Fibroblast of skin of left quadriceps (primary cell): ENCODE data around the gene SLC23A2.

Experiments
- DNase-seq, 2 experiments: peaks; one replicate each; pipeline ENCODE4 v3.0.0-alpha.2; 2013; ENCODE audit warnings: low read depth in 2 of 2

The SLC23A2 gene

GRCh38 chr20:4966826-4967751, 34.2 kb downstream of the SLC23A2 start:
- DNase-seq: no peak

GRCh38 chr20:4962241-4962855, 39.0 kb downstream of the SLC23A2 start:
- DNase-seq: no peak

- DNase-seq: peak; percentile 66 to 67
Observed at GRCh38 chr20:4961746-4962145, 39.6 kb downstream of the SLC23A2 start.

- no peak for DNase-seq
Observed at GRCh38 chr20:4959592-4959991, 41.7 kb downstream of the SLC23A2 start.

GRCh38 chr20:4957939-4958362, 43.4 kb downstream of the SLC23A2 start:
- no peak for DNase-seq

GRCh38 chr20:4957187-4957586, 44.1 kb downstream of the SLC23A2 start:
- DNase-seq: no peak

GRCh38 chr20:4956200-4956810, 45.0 kb downstream of the SLC23A2 start:
- DNase-seq: peak in 1 of 2 experiments; percentile 35

GRCh38 chr20:4953881-4954280, 47.4 kb downstream of the SLC23A2 start:
- no peak for DNase-seq

GRCh38 chr20:4952229-4952628, 49.1 kb downstream of the SLC23A2 start:
- no peak for DNase-seq

- no peak for DNase-seq
Observed at GRCh38 chr20:4951299-4951698, 50.0 kb downstream of the SLC23A2 start.

- DNase-seq: no peak
Observed at GRCh38 chr20:4950841-4951240, 50.5 kb downstream of the SLC23A2 start.

GRCh38 chr20:4950437-4950836, 50.9 kb downstream of the SLC23A2 start:
- DNase-seq: no peak

- no peak for DNase-seq
Observed at GRCh38 chr20:4949833-4950178, 51.5 kb downstream of the SLC23A2 start.

- no peak for DNase-seq
Observed at GRCh38 chr20:4947817-4948559, 53.3 kb downstream of the SLC23A2 start.

GRCh38 chr20:4946986-4947385, 54.3 kb downstream of the SLC23A2 start:
- DNase-seq: no peak

- DNase-seq: no peak
Observed at GRCh38 chr20:4946585-4946984, 54.7 kb downstream of the SLC23A2 start.

GRCh38 chr20:4944518-4945313, 56.6 kb downstream of the SLC23A2 start:
- DNase-seq: no peak

- peak; percentile 63 to 70 for DNase-seq
Observed at GRCh38 chr20:4942331-4942730, 59.0 kb downstream of the SLC23A2 start.

GRCh38 chr20:4937407-4938319, 63.6 kb downstream of the SLC23A2 start:
- DNase-seq: no peak

- DNase-seq: no peak
Observed at GRCh38 chr20:4936851-4937406, 64.4 kb downstream of the SLC23A2 start.
